Measurements from ENCODE around the gene MANF.

GRCh38 chr3:51396401-51396800, 11.3 kb downstream of the MANF start:
- TF ChIP-seq CTCF (conservative IDR thresholded peaks at IDR 0.05 in 1 of 2, IDR thresholded peaks at IDR 0.05 in 1 of 2; ENCODE audit: extremely low read depth in 1 of 2, insufficient read depth in 1 of 2, low read depth in 1 of 2, low read length in 2 of 2) (no peak), EZH2 (IDR thresholded peaks at IDR 0.05; ENCODE audit: borderline replicate concordance, low read length) (no peak)

All from mammary epithelial cell (primary cell).